KBM-7 (cell line): Measurements from ENCODE around the gene CSAD.

Source experiments
- DNase-seq: peaks from one replicate; pipeline ENCODE4 v3.0.0-alpha.2; 2015
- in situ Hi-C: fragments of 300-500 bp; cut with MboI; formaldehyde crosslinking; loops from 2 replicates; pipeline ENCODE4 v1.14.3; 2020; ENCODE audit warnings: low sequenced_read_pairs, low pct_unique_long_range_greater_than_20kb, mixed read lengths

Gene CSAD, protein sequence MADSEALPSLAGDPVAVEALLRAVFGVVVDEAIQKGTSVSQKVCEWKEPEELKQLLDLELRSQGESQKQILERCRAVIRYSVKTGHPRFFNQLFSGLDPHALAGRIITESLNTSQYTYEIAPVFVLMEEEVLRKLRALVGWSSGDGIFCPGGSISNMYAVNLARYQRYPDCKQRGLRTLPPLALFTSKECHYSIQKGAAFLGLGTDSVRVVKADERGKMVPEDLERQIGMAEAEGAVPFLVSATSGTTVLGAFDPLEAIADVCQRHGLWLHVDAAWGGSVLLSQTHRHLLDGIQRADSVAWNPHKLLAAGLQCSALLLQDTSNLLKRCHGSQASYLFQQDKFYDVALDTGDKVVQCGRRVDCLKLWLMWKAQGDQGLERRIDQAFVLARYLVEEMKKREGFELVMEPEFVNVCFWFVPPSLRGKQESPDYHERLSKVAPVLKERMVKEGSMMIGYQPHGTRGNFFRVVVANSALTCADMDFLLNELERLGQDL

DNA sequence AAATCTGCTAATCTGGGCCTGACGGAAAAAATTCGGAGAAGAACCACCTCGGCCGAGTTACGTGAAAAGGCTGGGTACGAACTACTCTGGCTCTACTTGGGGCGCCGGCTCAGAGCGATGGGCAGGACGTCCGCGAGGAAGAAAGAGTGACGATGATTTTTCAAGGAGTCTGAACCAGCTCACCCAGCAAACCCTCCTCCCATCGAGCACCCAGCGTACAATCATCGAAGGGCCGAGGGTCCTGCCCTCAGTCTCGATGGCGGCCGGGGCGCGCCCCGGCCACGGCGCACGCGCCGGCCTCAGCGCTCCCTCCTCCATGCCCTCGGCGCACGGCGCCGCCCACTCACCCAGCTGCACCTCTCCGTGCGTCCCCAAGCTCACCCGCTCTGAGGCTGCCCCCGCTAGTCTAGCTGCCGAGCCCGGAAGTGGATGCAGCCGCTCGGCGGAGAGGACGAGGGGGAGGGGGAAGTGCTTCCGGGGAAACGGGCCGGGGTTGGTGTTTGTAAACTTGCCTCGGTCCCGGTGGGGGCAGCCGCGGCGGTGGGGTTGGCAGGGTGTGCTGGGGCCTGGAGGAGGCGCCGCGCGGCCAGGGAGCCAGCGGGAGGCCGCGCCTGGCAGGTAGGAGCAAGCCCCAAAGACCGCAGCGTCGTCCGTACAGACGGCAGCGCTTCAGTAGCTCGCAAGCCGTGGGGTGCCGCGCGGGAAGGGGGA, at the start of gene CSAD, which contains the start of gene ZNF740:
CSAD (minus strand) TSS at position 706 of the 711 bp plus-strand sequence. CDS start 7,455 bp downstream, outside the sequence.
ZNF740 (plus strand) TSS at position 503 of the 711 bp plus-strand sequence. CDS start 1,262 bp downstream, outside the sequence.
- peak; percentile 96 for DNase-seq
- in situ Hi-C loops, result no loop called here

DNA sequence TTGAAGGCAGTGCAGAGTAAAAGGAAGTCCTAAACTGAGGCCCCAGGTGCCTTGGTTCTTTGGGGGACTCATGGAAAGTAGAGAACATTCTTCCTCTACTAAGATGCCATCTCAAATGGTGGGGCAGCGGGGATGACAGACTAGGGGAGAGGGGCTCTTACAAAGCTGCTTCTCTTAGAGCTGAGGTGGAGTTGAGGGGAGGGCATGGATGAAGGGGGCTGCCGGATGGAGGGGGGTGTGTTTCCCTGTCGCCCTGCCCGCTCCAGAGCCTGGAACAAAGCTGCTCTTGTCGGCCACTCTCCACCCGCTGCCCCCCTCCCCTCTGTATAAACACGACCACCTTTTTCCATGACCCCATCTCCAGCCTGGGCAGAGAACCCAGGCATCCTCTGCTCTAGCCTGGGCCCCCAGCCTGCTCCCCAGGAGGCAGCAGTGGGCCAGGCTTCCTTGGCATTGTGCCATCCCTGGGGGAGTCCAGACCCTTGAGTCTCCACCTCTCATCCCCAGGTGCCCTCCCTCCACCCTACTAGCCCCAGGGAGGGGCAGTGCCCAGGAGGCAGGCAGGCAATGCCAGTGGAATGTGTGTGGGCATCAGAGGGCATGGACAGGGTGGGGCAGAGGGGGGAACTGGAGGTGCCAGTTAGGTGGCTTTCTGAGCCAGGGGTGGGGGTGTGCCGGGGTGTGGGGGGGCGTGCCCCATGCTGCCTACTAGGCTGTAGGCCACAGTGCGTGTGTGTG, 49.6 kb upstream of the CSAD start:
- DNase-seq, result no peak

DNA sequence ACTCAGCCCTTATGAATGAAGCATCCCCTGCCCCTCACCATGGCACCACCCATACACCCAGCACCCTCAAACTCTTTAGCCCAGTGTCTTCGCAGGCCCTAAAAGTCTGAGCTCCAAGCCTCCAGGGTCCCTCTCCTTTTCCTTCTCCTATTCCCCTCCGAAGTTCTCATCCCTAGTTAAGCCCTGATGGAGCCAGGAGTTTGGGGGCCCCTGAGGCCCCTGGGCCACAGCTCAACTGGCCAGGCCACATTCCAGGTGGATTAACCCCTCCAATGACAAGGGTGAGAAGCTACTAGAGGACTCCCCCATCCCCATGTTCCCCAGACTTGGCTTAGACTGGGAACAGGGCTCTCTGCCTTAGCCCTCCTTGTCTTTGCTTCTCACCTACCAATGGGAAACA, 48.7 kb upstream of the CSAD start:
- DNase-seq, result no peak
- in situ Hi-C loops, result no loop called here

More for the DNA sequence above, 49.6 kb upstream of the CSAD start:
- in situ Hi-C loops, result no loop called here

DNA sequence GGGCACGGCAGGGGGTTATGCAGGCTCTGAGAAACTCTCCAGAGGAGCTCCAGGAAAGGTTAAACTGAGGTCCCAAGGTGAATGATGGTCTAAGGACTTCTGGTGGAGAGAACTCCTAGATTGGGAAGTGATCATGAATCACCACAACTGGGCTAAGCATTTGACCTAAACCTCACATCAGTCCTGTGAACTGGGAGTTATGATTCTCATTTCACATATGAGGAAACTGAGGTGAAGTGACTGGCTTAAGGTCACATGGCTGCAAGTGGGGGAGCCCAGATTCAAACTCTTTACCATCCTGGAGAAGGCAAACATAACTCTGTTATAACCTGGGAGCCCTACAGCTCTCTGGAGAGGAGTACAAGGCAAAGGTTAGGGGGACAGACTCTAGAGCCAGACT, 47.1 kb upstream of the CSAD start:
- in situ Hi-C loops, result no loop called here
- no peak for DNase-seq

DNA sequence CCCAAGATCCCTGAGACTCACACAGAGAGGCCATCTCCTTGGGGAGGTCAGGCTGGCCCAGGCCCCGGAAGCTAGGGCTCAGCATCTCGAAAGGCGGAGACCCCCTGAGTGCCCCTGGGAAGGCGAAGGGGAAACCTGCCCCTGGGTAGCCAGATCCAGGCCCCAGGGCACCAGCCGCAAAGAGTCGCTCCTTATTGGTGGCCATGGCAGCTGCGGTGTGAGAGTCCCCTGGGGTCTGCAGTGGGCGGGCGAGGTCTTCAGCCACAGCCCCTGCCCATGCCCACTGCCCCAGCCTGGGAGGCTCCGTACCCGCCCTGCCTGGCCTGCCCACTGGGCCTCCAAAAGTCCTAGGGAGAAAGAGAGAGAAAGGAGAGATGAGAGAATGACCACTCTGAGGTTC, 46.6 kb upstream of the CSAD start:
- DNase-seq, result no peak
- in situ Hi-C loops, result no loop called here

DNA sequence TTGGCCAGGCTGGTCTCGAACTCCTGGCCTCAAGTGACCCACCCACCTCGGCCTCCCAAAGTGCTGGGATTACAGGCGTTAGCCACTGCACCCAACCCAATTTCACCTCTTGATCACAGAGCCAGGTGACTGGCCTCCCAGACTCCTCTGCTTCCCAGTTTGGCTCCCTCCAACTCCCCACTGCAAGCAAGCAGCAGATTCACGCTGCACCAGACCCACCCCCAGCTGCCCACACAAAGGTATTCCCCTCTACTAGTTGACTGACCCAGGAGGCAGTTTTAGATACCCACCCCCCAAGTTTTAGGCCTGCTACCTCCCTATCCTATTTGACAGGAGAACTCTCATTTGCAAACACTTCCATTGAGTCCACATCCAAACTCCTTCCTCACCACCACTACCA, 46.1 kb upstream of the CSAD start:
- in situ Hi-C loops, result no loop called here
- DNase-seq, result no peak

DNA sequence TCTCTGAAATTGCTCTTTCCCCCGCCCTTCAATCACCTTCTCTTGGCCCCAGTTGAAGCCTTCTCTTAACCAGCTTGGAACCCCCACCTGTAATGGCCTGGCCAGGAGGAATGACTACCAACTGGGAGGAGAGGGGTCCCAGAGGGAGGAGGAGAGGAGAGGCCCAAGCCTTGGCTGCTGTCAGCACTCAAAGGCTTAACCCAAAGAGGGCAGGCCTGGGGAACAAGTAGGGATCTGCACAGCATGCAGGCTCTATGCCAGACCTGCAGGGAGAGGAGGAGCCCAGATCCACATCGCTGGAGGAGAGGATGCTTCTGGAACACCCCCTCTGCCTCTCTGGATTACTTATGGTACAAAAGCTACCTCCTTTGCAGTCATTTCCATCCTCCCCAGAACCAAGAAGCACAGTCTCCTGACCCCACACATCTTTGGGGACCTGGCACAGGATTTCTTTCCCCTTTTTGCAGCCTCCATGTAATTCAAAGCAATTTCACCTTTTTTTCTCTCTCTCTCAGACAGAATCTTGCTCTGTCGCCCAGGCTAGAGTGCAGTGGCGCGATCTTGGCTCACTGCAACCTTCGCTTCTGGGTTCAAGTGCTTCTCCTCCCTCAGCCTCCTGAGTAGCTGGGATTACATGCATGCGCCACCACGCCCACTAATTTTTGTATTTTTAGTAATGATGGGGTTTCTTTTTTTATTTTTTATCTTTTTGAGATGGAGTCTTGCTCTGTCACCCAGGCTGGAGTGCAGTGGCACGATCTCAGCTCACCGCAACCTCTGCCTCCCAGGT, 45.1 kb upstream of the CSAD start:
- in situ Hi-C loops, result no loop called here
- DNase-seq, result no peak

DNA sequence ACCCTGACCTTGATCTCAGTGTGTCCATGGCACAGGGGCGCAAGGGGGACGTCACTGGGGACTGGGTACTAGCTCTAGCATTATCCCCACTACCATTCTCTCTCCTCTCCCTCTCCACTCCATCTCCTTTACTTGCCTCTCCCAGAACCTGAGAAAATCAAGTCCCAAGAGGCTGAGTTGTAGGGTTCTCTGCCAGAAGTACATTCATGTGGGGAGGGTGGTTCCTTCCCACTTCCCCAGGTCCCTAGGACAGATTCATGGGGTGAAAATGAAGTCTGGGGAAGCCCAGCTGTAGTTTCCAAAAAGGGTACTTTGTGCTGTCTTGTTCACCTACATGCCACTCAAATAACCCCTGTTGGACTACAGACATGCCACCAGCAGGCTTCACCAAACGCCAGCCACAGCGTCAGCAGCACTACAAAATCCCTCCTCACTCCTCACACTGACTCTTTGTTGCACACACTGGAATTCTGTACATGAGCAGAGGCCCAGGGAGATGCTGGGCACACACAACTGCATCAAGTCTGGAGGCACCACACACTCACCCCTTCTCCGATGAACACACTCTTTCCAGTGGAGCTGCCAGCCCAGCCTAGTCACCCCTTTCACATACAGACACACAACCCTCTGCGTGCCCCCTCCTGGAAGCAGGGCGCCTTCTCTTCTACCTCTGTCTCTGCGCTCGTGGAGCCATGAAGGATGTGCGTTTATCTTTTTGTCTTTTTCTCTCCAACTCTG, 44.3 kb upstream of the CSAD start:
- DNase-seq, result no peak
- in situ Hi-C loops, result no loop called here

DNA sequence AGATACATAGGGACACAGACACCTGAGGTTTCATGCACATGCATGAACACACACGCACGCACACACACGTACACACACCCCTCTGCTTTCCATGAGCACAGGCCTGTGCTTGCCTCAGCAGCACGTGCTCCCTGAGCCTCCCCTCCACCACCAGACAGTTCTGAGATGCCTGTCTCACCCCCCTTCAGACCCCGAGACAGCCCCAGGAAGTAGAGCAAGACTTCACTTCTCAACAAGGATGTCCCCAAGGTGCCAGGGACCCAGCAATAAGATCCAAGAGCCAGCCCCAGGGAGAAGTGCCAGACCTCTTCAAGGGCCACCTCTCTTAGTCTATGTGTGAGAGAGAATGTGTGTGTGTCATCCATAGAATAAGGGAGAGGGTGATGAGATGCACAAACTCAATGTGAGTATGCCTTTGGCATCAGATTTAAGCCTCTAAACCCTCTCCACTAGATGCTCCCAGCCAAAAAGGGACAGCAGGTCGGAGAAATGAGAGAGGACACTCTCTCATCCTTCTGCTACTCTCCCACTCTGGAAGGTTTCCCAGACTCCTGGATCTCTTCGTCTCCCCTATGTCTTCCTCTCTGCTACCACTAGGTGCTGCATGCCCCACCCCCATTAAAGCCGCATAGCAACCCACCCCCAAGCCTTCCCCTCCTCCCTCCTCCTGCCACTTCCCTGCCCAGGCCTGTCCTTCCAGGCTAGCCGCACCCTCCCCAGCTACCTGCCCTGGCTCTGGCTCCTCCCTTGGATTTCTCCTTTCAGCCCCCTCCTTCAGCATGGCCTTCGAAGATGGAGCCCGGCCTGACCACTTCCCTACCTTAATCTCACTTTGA, 43.6 kb upstream of the CSAD start:
- in situ Hi-C loops, result no loop called here
- DNase-seq, result no peak

DNA sequence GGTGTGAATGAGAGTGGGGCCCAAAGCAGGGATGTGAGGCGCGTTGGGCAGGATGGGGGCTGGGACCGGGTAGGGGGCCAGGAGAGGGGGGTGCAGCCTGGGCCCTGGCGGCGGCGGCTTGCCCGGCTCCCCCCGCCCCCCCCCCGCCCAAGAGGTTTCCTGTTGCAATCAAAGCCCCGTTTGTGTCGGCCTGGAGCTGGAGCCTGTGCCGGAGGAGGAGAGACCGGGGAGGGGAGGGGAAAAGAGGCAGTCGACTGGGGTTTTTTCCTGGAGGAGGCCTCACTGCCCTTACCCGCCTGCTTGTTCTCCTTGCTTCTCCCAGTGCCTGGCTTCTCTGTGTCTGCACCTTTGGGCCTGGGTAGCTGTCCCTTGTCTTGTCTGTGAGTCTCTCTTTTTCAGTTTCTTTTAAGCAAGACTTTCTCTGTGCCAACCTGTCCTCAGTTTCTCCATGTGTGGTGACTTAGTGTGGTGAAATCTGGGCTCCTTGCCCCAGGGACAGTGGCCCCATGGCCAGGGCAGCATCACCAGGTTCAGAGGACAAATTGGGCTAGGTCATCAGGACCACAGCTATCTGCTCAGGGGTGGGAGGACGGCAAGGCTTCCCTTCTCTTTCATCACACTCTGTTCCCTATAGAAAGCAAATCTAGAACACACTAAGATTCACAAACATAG, 42.8 kb upstream of the CSAD start:
- peak; percentile 48 for DNase-seq
- in situ Hi-C loops, result no loop called here

DNA sequence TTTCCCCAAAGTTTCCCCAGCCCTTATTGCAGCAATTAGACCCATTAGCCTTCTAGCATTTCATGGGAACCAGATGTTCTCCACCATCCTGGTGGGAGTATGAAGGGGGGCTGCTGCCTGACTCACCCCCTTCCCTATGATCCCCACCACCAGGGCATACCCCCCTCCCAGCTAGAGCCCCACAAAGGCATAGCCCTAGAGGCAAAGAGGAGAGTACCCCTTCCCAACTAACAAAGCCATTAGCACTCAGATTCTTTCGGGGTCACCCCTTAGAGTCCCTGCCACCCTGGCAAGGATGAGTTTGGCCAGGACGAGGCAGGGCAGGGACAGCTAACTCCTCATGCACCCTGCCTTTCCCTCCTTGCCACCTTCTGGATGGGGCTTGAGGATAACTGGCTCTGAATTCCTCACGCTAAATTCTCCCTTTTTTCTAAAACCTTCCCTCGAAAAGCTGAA, 42.1 kb upstream of the CSAD start:
- in situ Hi-C loops, result no loop called here
- no peak for DNase-seq

DNA sequence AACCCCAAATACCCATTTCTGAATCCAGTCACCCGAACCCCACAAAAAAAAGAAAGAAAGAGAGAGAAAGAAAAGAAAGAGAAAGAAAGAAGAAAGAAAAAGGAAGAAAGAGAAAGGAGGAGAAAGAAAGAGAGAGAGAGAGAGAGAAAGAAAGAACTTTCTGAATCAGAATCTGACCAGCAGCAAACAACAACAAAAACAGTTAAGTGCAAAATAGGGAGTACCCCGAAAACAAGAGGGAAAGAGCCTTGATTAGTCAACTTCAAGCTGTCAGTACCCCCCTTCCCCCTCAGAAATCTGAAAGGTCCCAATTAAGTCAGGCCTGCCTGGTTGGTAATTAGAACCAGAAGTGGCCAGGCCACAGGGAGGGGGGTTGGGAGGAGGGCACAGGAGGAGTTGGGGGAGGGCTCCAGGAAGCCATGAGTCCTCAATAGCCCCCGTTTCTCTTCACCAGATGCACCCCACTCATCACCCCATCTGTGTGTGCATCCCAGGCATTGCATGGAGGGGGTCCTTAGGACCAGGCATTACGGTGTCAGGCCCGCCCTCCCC, 41.5 kb upstream of the CSAD start:
- no peak for DNase-seq
- in situ Hi-C loops, result no loop called here

DNA sequence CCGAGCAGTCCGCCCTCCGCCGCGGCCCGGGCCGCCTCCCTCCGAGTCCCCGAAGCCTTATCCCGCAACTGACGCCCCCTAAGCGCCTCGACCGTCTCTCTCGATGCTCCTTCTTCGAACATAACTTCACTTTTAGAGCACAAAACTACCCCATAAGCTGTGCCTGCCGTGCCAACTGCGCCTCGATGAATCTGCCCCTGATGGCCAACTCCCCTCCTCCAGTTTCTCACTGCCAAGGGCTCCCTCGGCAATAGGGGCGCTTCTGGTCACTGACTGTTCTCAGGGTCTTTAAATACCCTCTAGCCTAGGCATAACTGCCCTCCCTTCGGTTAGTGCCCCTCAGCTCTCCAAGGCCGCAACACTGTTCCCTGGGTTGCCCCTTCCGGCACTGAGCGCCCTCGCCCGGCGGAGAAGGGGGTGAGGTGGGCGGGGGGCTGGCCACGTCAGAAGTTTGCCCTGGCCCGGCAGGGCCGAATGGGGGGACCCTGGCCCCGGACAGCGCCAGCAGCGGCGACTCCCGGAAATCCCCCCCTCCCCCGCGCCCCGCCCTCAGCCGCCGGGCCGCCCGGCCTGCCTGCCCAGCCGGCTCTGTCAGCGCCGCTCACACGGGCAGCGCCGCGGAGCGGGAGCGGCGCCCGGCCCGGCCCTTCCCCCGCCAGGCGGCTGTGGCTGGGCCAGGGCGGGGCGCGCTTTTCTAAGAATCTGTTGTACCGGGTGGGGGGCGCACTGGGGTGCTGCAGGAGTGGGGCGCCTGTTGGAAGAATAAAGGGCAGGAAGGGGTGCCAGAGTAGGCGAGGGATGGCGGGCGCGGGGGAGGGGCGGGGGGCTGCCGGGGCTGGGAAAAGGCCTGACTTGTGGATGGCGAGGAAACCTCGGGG, 40.7 kb upstream of the CSAD start:
- no peak for DNase-seq
- in situ Hi-C loops, result no loop called here

DNA sequence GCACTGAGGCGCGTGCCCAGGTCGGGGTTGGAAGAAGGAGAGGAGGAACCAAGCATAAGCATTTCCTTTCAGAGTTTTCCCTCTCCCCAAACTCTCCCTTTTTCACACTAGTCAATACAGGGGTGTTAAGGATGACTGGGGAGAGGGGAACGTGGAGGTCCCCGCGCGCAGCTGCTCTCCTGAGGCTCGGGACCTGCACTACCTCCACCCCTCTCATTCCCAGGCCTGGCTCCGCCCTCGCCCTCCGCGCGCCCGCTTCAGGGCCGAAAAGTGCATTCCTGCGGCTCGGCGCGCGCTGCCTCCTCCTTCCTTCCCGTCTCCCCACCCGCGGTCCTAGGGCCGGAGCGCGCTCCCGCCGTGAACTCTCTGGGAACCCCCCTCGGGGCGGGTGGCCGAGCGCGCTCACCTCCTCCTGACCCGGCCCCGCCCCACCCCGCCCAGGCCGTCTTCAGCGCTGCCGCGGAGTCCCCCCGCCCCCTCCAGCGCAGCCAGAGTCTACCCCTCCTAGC, 40.0 kb upstream of the CSAD start:
- in situ Hi-C loops, result no loop called here
- DNase-seq, result peak; percentile 94

DNA sequence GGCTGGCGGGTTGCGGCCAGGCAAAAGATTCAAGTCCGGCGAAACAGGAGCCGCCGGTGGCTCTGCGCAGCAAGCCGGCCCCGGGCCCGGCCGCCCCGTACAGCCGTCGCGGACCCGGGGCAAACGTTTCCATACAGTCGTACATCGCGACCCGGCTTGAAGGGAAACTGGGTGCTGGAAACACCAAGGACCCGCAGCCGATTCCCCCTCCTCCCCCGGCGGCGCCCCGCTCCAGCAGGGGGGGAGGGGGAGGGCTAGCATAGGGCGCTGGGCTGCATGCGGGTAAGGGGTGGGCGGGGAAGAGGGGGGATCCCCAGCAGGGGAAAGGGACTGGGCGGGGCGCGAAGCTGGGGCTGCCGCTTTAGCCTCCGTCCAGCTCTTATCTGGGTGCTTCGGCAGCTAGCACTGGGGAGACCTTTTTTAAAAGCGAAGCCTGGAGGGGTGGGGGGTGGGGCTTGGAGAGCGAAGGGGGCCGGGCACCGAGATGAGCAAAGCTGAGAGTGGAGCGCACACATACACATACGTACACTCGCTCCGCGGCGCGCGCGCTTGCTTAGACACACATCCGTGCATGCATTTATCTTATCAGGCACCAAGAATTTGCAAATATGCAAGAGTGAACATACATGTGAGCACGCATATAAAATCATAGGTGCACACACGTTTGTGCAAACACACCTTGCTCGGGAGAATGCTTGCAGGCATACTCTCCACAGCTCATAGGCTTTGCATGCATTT, 39.4 kb upstream of the CSAD start:
- in situ Hi-C loops, result no loop called here
- DNase-seq, result no peak
